ENCODE data around the gene KRTAP21-2.
"Not testable (repeated sequence)": the region's sequence is repeated elsewhere in the genome, so short reads cannot be mapped to it uniquely, and the experiment has no call there.

The KRTAP21-2 gene
- 0 to 0.09 reads per million in 2 donors for total RNA-seq

- DNase-seq, result no peak
These were observed at the start of gene KRTAP21-2 for GRCh38 chr21:30747159-30747558. KRTAP21-2 (minus strand) TSS chr21:30747259; CDS start chr21:30747202, 57 bp downstream.

- DNase-seq, result no peak
These were observed 46.7 kb upstream of the KRTAP21-2 start for GRCh38 chr21:30793581-30794314.

GRCh38 chr21:30779249-30779648 is 32.2 kb upstream of the KRTAP21-2 start:
- DNase-seq, result no peak

- DNase-seq, result no peak
These were observed 22.8 kb upstream of the KRTAP21-2 start for GRCh38 chr21:30769724-30770431.

GRCh38 chr21:30760776-30761175 is 13.7 kb upstream of the KRTAP21-2 start:
- DNase-seq, result no peak

GRCh38 chr21:30758306-30758705 is 11.2 kb upstream of the KRTAP21-2 start:
- DNase-seq, result no peak

- DNase-seq, result not testable (repeated sequence)
These were observed 8.3 kb upstream of the KRTAP21-2 start, which contains the start of gene KRTAP21-1 for GRCh38 chr21:30755328-30755727. KRTAP21-1 (minus strand) TSS chr21:30755428; CDS start chr21:30755378, 50 bp downstream.

- no peak for DNase-seq
These were observed 6.6 kb downstream of the KRTAP21-2 start for GRCh38 chr21:30740462-30740861.

GRCh38 chr21:30733026-30733425 is 14.0 kb downstream of the KRTAP21-2 start:
- DNase-seq, result no peak

GRCh38 chr21:30726726-30727125 is 20.3 kb downstream of the KRTAP21-2 start:
- DNase-seq, result no peak

GRCh38 chr21:30719401-30719800 is 27.7 kb downstream of the KRTAP21-2 start:
- DNase-seq, result no peak

- no peak for DNase-seq
These were observed 28.7 kb downstream of the KRTAP21-2 start, which contains the start of gene KRTAP21-3 for GRCh38 chr21:30718239-30718909. KRTAP21-3 (minus strand) TSS chr21:30718777; CDS start chr21:30718759, 18 bp downstream.

GRCh38 chr21:30717105-30717504 is 30.0 kb downstream of the KRTAP21-2 start:
- no peak for DNase-seq

- DNase-seq, result no peak
These were observed 32.1 kb downstream of the KRTAP21-2 start for GRCh38 chr21:30714946-30715345.

GRCh38 chr21:30714456-30714855 is 32.6 kb downstream of the KRTAP21-2 start:
- DNase-seq, result no peak

GRCh38 chr21:30713766-30714165 is 33.3 kb downstream of the KRTAP21-2 start:
- no peak for DNase-seq

- DNase-seq, result no peak
These were observed 36.6 kb downstream of the KRTAP21-2 start for GRCh38 chr21:30710499-30710898.

GRCh38 chr21:30707409-30707808 is 39.6 kb downstream of the KRTAP21-2 start:
- no peak for DNase-seq
